HCT116 (cell line): Measurements from ENCODE around the gene ADAMTS14. TPM values are rescaled to one million over a fixed set of nuclear protein-coding genes. Genes with fewer than 3 reads are reported as not detected.

Experiments used
- ATAC-seq: fragments of 200-7000 bp; cut with Tn5 transposase; 2 replicates; pipeline ENCODE4 v1.9.1; 2020; ENCODE audit warnings: mild to moderate bottlenecking, moderate library complexity
- BruUV-seq: library from RNA; stranded (reverse); fragments of 400-500 nt; replicated peaks from 2 replicates; lab custom pipeline; 2021; lab: Mats Ljungman, UMichigan
- CTCF ChIA-PET: fragments of 300-600 bp; sonication (Branson Sonifier 250); formaldehyde crosslinking; loops from one replicate; lab custom pipeline; 2021; ENCODE audit warnings: antibody characterized with exemption; lab: Charles Lee
- POLR2A ChIA-PET: fragments of 300-600, 350-600 bp; sonication (Branson Sonifier 250); formaldehyde crosslinking; loops from one replicate; lab custom pipeline; 2021; ENCODE audit warnings: antibody characterized with exemption; lab: Charles Lee
- RAD21 ChIA-PET, 2 experiments: fragments of 300-600 bp; sonication (Branson Sonifier 250); formaldehyde crosslinking; loops; one replicate each; lab custom pipeline; 2023; ENCODE audit warnings: low total read pairs in 2 of 2; ENCODE audit not compliant: uncharacterized antibody in 2 of 2, unreplicated experiment in 2 of 2, low non-redundant PET in 1 of 2; lab: Charles Lee
- DNase-seq: peaks from one replicate; pipeline ENCODE4 v3.0.0-alpha.2; 2010; ENCODE audit warnings: low read depth, low spot score
- H2AFZ ChIP-seq: fragments of 200-600 bp; shearing (Covaris generic), sonication (generic); 2 replicates; pipeline ENCODE4 v1.6.1; 2017; ENCODE audit warnings: low read depth, mixed run types, mixed read lengths, antibody characterized with exemption, low read length; ENCODE audit not compliant: poor library complexity, severe bottlenecking
- H3K27ac ChIP-seq: 2 replicates; pipeline ENCODE4 v1.5.1; 2012; ENCODE audit warnings: low read depth, low read length
- H3K27me3 ChIP-seq: fragments of 200-600 bp; sonication (generic); 2 replicates; pipeline ENCODE4 v1.6.1; 2016; ENCODE audit warnings: mixed run types, low read length, mixed read lengths; ENCODE audit not compliant: insufficient read depth
- H3K36me3 ChIP-seq, 2 experiments: fragments of 200-500 bp in 1 of 2; fragments of 200-600 bp in 1 of 2; sonication (Bioruptor generic) in 1 of 2; sonication (generic) in 1 of 2; 2 replicates each; pipeline versions ENCODE4 v1.5.1 to v1.6.1; 2014 to 2016; ENCODE audit warnings: low read length in 2 of 2, inconsistent platforms in 1 of 2, mixed read lengths in 1 of 2, mixed run types in 1 of 2; ENCODE audit not compliant: insufficient read depth in 2 of 2, control insufficient read depth in 1 of 2
- H3K4me1 ChIP-seq, 2 experiments: fragments of 200-600 bp in 1 of 2; sonication (generic) in 1 of 2; 2 replicates each; pipeline versions ENCODE4 v1.5.1 to v1.6.1; 2012 to 2017; ENCODE audit warnings: low read length in 2 of 2, inconsistent platforms in 1 of 2, mild to moderate bottlenecking in 1 of 2, mixed read lengths in 1 of 2, mixed run types in 1 of 2, moderate library complexity in 1 of 2; ENCODE audit not compliant: insufficient read depth in 2 of 2, control insufficient read depth in 1 of 2
- H3K4me2 ChIP-seq: fragments of 200-600 bp; sonication (generic); 2 replicates; pipeline ENCODE4 v1.6.1; 2017; ENCODE audit warnings: mixed run types, low read length, mixed read lengths
- H3K4me3 ChIP-seq, 2 experiments: fragments of 200-600 bp in 1 of 2; sonication (generic) in 1 of 2; replicated peaks in 1 of 2; 2 replicates each; pipeline ENCODE4 v1.5.1; 2011 to 2016; ENCODE audit warnings: low read length in 2 of 2, control low read depth in 1 of 2, low read depth in 1 of 2, mild to moderate bottlenecking in 1 of 2, mixed read lengths in 1 of 2, mixed run types in 1 of 2
- H3K79me2 ChIP-seq: fragments of 200-600 bp; sonication (generic); 2 replicates; pipeline ENCODE4 v1.6.1; 2017; ENCODE audit warnings: mild to moderate bottlenecking, mixed run types, low read length, moderate library complexity, mixed read lengths; ENCODE audit not compliant: insufficient read depth
- H3K9ac ChIP-seq: fragments of 200-600 bp; sonication (generic); 2 replicates; pipeline ENCODE4 v1.6.1; 2016; ENCODE audit warnings: low read length, mixed read lengths
- H3K9me2 ChIP-seq: fragments of 200-600 bp; sonication (generic), shearing (Covaris generic); 2 replicates; pipeline ENCODE4 v1.6.1; 2017; ENCODE audit warnings: mixed run types, mild to moderate bottlenecking, moderate library complexity; ENCODE audit not compliant: insufficient read depth
- H3K9me3 ChIP-seq, 2 experiments: fragments of 200-500 bp in 1 of 2; fragments of 200-600 bp in 1 of 2; sonication (Bioruptor generic) in 1 of 2; sonication (generic) in 1 of 2; 2 replicates each; pipeline ENCODE4 v1.6.1; 2014 to 2017; ENCODE audit warnings: low read length in 2 of 2, mixed read lengths in 2 of 2, inconsistent platforms in 1 of 2, low read depth in 1 of 2, mild to moderate bottlenecking in 1 of 2, mixed run types in 1 of 2, moderate library complexity in 1 of 2; ENCODE audit not compliant: control insufficient read depth in 1 of 2, insufficient read depth in 1 of 2
- H4K20me1 ChIP-seq: fragments of 200-600 bp; sonication (generic), shearing (Covaris generic); 2 replicates; pipeline ENCODE4 v1.6.1; 2017; ENCODE audit warnings: mixed run types, mild to moderate bottlenecking, moderate library complexity; ENCODE audit not compliant: insufficient read depth
- CBX3 ChIP-seq: IDR thresholded peaks from 2 replicates; pipeline ENCODE4 v1.6.1; 2012; ENCODE audit warnings: low read depth
- CEBPB ChIP-seq: IDR thresholded peaks from 2 replicates; pipeline ENCODE4 v1.6.1; 2012; ENCODE audit warnings: low read depth
- CTCF ChIP-seq, 3 experiments: fragments of 200-600 bp in 1 of 3; sonication (generic) in 1 of 3; IDR thresholded peaks in 2 of 3; conservative IDR thresholded peaks in 1 of 3; 2 replicates each; pipeline ENCODE4 v1.5.1; 2012 to 2017; ENCODE audit warnings: low read depth in 2 of 3, low read length in 2 of 3, antibody characterized with exemption in 1 of 3, borderline replicate concordance in 1 of 3, control low read depth in 1 of 3, mild to moderate bottlenecking in 1 of 3, mixed read lengths in 1 of 3, mixed run types in 1 of 3, moderate library complexity in 1 of 3; ENCODE audit not compliant: insufficient read depth in 1 of 3
- ELF1 ChIP-seq: IDR thresholded peaks from 2 replicates; pipeline ENCODE4 v1.6.1; 2012; ENCODE audit warnings: low read depth, borderline replicate concordance
- EZH2 ChIP-seq: fragments of 200-600 bp; sonication (generic); IDR thresholded peaks from 2 replicates; pipeline ENCODE4 v1.6.1; 2017; ENCODE audit warnings: antibody characterized with exemption, mixed run types
- EZH2phosphoT487 ChIP-seq: fragments of 200-600 bp; IDR thresholded peaks from 2 replicates; pipeline ENCODE4 v1.6.1; 2018; ENCODE audit warnings: antibody characterized with exemption, borderline replicate concordance
- JUND ChIP-seq: IDR thresholded peaks from 2 replicates; pipeline ENCODE4 v1.6.1; 2012
- MAX ChIP-seq: IDR thresholded peaks from 2 replicates; pipeline ENCODE4 v1.6.1; 2012
- POLR2A ChIP-seq: IDR thresholded peaks from 2 replicates; pipeline ENCODE4 v1.7.0; 2011; ENCODE audit warnings: borderline replicate concordance; ENCODE audit not compliant: insufficient read depth, insufficient read length; ENCODE audit errors: extremely low read depth
- RAD21 ChIP-seq: IDR thresholded peaks from 2 replicates; pipeline ENCODE4 v1.6.1; 2012; ENCODE audit warnings: low read depth, mild to moderate bottlenecking
- REST ChIP-seq: IDR thresholded peaks from 2 replicates; pipeline ENCODE4 v1.6.1; 2012; ENCODE audit warnings: low read depth
- SIN3A ChIP-seq: IDR thresholded peaks from 2 replicates; pipeline ENCODE4 v1.6.1; 2012; ENCODE audit warnings: low read depth
- SP1 ChIP-seq: IDR thresholded peaks from 2 replicates; pipeline ENCODE4 v1.6.1; 2012; ENCODE audit warnings: low read depth
- SRF ChIP-seq: IDR thresholded peaks from 2 replicates; pipeline ENCODE4 v1.6.1; 2012; ENCODE audit warnings: low read depth
- TCF7L2 ChIP-seq: IDR thresholded peaks from 2 replicates; pipeline ENCODE4 v1.7.0; 2011; ENCODE audit warnings: borderline replicate concordance, inconsistent platforms; ENCODE audit not compliant: insufficient read depth, insufficient read length; ENCODE audit errors: extremely low read depth
- YY1 ChIP-seq: IDR thresholded peaks from 2 replicates; pipeline ENCODE4 v1.6.1; 2011; ENCODE audit warnings: low read length, low read depth, moderate library complexity, mild to moderate bottlenecking; ENCODE audit not compliant: insufficient replicate concordance; ENCODE audit errors: extremely low read depth
- ZBTB33 ChIP-seq: IDR thresholded peaks from 2 replicates; pipeline ENCODE4 v1.6.1; 2011; ENCODE audit warnings: mild to moderate bottlenecking, low read length, moderate library complexity; ENCODE audit not compliant: insufficient replicate concordance; ENCODE audit errors: extremely low read depth
- ZFX ChIP-seq: fragments of 450-650 bp; IDR thresholded peaks from 2 replicates; pipeline ENCODE4 v1.6.1; 2017
- ZNF274 ChIP-seq: fragments of 200-500 bp; sonication (Bioruptor generic); IDR thresholded peaks from 2 replicates; pipeline ENCODE4 v1.6.1; 2014; ENCODE audit warnings: mild to moderate bottlenecking, low read depth, low read length, inconsistent platforms
- intact Hi-C: fragments of 100-400 bp; cut with micrococcal nuclease; formaldehyde crosslinking; loops from 2 replicates; pipeline ENCODE4 v1.10.0; 2022
- total RNA-seq: library from RNA; stranded (reverse); gene quantifications from one replicate; pipeline ENCODE4 v1.2.1, GENCODE V29; 2021; ENCODE audit not compliant: unreplicated experiment

ADAMTS14 gene
- total RNA-seq, 1 experiment from 2014 or later: 13.2 TPM

GRCh38 chr10:70803775-70804420, 131.6 kb downstream of the ADAMTS14 start:
- no peak overlapping the region for H3K9ac ChIP-seq
- BruUV-seq: no TSS peak
- H2AFZ ChIP-seq: no peak overlapping the region
- no peaks in the 10 kb centered on the region for H3K36me3 ChIP-seq
- H3K79me2 ChIP-seq: no peaks in the 10 kb centered on the region
- H4K20me1 ChIP-seq: no peaks in the 10 kb centered on the region
- H3K27ac ChIP-seq: no peak overlapping the region
- no peak overlapping the region for H3K4me2 ChIP-seq
- ATAC-seq (no peak), DNase-seq (no peak)
- no peaks in the 10 kb centered on the region for H3K9me2 ChIP-seq
- no peak overlapping the region for H3K4me3 ChIP-seq
- H3K9me3 ChIP-seq: no peaks in the 10 kb centered on the region
- CTCF ChIA-PET: no interaction called here
- no peaks in the 10 kb centered on the region for H3K27me3 ChIP-seq
- peaks cover 0 to 8% of the 10 kb centered on the region in 2 experiments; a peak in 1 of 4 replicates for H3K4me1 ChIP-seq
- intact Hi-C loops: no loop called here
- TF ChIP-seq RAD21: no peak
- no peak for TF ChIP-seq CEBPB
- no peak for TF ChIP-seq EZH2
- TF ChIP-seq SIN3A: no peak
- TF ChIP-seq ELF1: no peak
- no peak for TF ChIP-seq MAX
- TF ChIP-seq ZNF274: no peak
- no peak for TF ChIP-seq TCF7L2
- TF ChIP-seq REST: no peak
- TF ChIP-seq CBX3: no peak
- no peak for TF ChIP-seq CTCF (IDR thresholded peaks at IDR 0.05 in 2 of 3, conservative IDR thresholded peaks at IDR 0.05 in 1 of 3; ENCODE audit: borderline replicate concordance in 1 of 3, insufficient read depth in 1 of 3, low read depth in 2 of 3, low read length in 2 of 3)
- TF ChIP-seq SP1: no peak
- no peak for TF ChIP-seq SRF
- TF ChIP-seq ZFX: no peak
- TF ChIP-seq JUND: no peak
- no peak for TF ChIP-seq POLR2A
- TF ChIP-seq ZBTB33: no peak
- no peak for TF ChIP-seq YY1
- no peak for TF ChIP-seq EZH2phosphoT487
- RAD21 ChIA-PET: no interaction called here
- POLR2A ChIA-PET: no interaction called here
